ENCODE data around the gene EIF2S3. TPM values are rescaled to one million over a fixed set of nuclear protein-coding genes. Genes with fewer than 3 reads are reported as not detected.

Gene EIF2S3
- total RNA-seq, 1 experiment from 2014 or later, result 201 TPM

GRCh38 chrX:24024819-24025740, 29.7 kb upstream of the EIF2S3 start:
- H3K4me2 ChIP-seq (ENCODE audit: low read length), result peak overlapping the region; percentile 83
- H2AFZ ChIP-seq (ENCODE audit: low read length), result peak overlapping the region; percentile 34; the same call in 1 of the 2 replicates
- H3F3A ChIP-seq (ENCODE audit: low read length, unreplicated experiment), result no peaks in the 10 kb centered on the region
- BruUV-seq (replicated peaks), result no TSS peak
- peak; percentile 86 for DNase-seq
- CTCF ChIA-PET, result interaction anchor here (0.6 to 1.5 kb wide), 3 partner anchors 29 to 282 kb away, joined by 3 to 18 read pairs (median 4); partner anchors contain the start of genes ACOT9 and EIF2S3
- peaks cover 12% of the 10 kb centered on the region; the same call in 1 of the 2 replicates for H3K4me1 ChIP-seq (ENCODE audit: insufficient read depth, low read length)
- TF ChIP-seq EZH2 (IDR thresholded peaks at IDR 0.05; ENCODE audit: low read length, unreplicated experiment) (no peak), EZH2phosphoT487 (IDR thresholded peaks at IDR 0.05; ENCODE audit: borderline replicate concordance, low read length) (no peak)
- TF ChIP-seq, protein P1, sequence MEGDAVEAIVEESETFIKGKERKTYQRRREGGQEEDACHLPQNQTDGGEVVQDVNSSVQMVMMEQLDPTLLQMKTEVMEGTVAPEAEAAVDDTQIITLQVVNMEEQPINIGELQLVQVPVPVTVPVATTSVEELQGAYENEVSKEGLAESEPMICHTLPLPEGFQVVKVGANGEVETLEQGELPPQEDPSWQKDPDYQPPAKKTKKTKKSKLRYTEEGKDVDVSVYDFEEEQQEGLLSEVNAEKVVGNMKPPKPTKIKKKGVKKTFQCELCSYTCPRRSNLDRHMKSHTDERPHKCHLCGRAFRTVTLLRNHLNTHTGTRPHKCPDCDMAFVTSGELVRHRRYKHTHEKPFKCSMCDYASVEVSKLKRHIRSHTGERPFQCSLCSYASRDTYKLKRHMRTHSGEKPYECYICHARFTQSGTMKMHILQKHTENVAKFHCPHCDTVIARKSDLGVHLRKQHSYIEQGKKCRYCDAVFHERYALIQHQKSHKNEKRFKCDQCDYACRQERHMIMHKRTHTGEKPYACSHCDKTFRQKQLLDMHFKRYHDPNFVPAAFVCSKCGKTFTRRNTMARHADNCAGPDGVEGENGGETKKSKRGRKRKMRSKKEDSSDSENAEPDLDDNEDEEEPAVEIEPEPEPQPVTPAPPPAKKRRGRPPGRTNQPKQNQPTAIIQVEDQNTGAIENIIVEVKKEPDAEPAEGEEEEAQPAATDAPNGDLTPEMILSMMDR (conservative IDR thresholded peaks at IDR 0.05; ENCODE audit: low read depth, low read length), result no peak
- H3K9me2 ChIP-seq (replicated peaks; ENCODE audit: low read length), result no peaks in the 10 kb centered on the region
- H3K36me3 ChIP-seq (ENCODE audit: low read depth, low read length), result no peaks in the 10 kb centered on the region
- H3K4me3 ChIP-seq (ENCODE audit: low read length), result peak overlapping the region; percentile 97
- H3K79me2 ChIP-seq (ENCODE audit: low read length), result peaks cover 49% of the 10 kb centered on the region
- H3K27ac ChIP-seq (ENCODE audit: low read length), result peak overlapping the region; percentile 78
- ATAC-seq, result peak; percentile 83
- peak overlapping the region; percentile 90 for H3K9ac ChIP-seq (ENCODE audit: low read length)
- intact Hi-C loops (cut with micrococcal nuclease), result loop anchor here (1.0 to 10.0 kb wide), 3 partner anchors 29 to 117 kb away; partner anchors contain the start of genes CXorf58 and EIF2S3
- peaks cover 10% of the 10 kb centered on the region for H4K20me1 ChIP-seq (ENCODE audit: low read length)
- H3K27me3 ChIP-seq (ENCODE audit: low read length), result no peaks in the 10 kb centered on the region
- H3K9me3 ChIP-seq (ENCODE audit: low read length), result no peaks in the 10 kb centered on the region
- POLR2A ChIA-PET (ENCODE audit: unreplicated experiment), result interaction anchor here (1.1 kb wide), 1 partner anchor 29 kb away, joined by 7 read pairs; the partner anchor contains the start of gene EIF2S3

DNA sequence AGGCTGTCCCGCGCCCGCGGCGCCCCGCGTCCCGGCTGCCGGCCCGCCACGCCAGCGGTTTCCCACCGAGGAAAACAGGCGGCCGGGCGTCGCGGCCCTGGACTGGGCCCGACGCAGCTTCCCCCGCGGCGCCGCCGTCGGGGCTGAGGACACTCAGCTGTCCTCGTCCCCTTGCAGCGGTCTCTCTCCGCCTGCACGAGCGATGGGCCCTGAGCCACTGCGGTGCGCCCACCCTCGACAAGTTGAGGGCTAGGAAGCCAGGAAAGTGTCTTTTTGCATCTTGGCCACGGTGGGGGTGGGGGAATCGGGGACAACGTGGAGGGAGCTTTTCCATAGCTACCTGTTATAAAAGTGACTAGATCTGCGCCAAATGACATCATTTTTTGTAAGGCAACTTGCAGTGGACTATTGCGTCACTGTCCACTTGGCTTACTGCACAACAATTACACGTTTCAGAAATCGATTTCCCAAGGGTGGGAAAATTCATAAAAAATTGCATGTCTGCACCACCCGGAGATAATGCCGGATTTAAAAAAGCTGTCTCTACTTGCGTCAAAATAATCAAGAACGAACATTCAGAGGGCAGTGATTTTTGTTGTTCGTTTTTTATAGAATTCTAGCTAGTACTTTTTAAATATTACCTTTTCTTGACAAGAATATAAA, 28.9 kb upstream of the EIF2S3 start:
- Histone ChIP-seq H3K4me1 (ENCODE audit: insufficient read depth, low read length) (peaks cover 12% of the 10 kb centered on the region; the same call in 1 of the 2 replicates), H3F3A (ENCODE audit: low read length, unreplicated experiment) (no peaks in the 10 kb centered on the region), H3K36me3 (ENCODE audit: low read depth, low read length) (no peaks in the 10 kb centered on the region), H3K4me2 (ENCODE audit: low read length) (peak overlapping the region; percentile 90), H3K9me3 (ENCODE audit: low read length) (no peaks in the 10 kb centered on the region), H2AFZ (ENCODE audit: low read length) (peak overlapping the region; percentile 77), H4K20me1 (ENCODE audit: low read length) (peaks cover 10% of the 10 kb centered on the region), H3K9ac (ENCODE audit: low read length) (peak overlapping the region; percentile 90), H3K27ac (ENCODE audit: low read length) (peak overlapping the region; percentile 78), H3K27me3 (ENCODE audit: low read length) (no peaks in the 10 kb centered on the region), H3K79me2 (ENCODE audit: low read length) (peaks cover 41% of the 10 kb centered on the region), H3K9me2 (replicated peaks; ENCODE audit: low read length) (no peaks in the 10 kb centered on the region), H3K4me3 (ENCODE audit: low read length) (peak overlapping the region; percentile 70)
- ChIA-PET POLR2A (ENCODE audit: unreplicated experiment) (interaction anchor here (1.1 kb wide), 1 partner anchor 28 kb away, joined by 7 read pairs; the partner anchor contains the start of gene EIF2S3), CTCF (interaction anchor here (0.6 to 1.5 kb wide), 3 partner anchors 28 to 283 kb away, joined by 3 to 18 read pairs (median 4); partner anchors contain the start of genes ACOT9 and EIF2S3)
- DNase-seq (peak; percentile 17), ATAC-seq (peak; percentile 35)
- TSS peak; percentile 93 for BruUV-seq (replicated peaks)
- TF ChIP-seq, protein P1 (conservative IDR thresholded peaks at IDR 0.05; ENCODE audit: low read depth, low read length), result no peak
- no peak for TF ChIP-seq EZH2 (IDR thresholded peaks at IDR 0.05; ENCODE audit: low read length, unreplicated experiment)
- intact Hi-C loops (cut with micrococcal nuclease), result loop anchor here (1.0 to 10.0 kb wide), 3 partner anchors 28 to 118 kb away; partner anchors contain the start of genes CXorf58 and EIF2S3

Measured in PC-3 (cell line).